GM21381 (cell line): ENCODE data around the gene ROR1.

Experiments
- ATAC-seq: cut with Tn5 transposase; IDR thresholded peaks from one replicate; pipeline ENCODE4 v1.9.1; 2021; ENCODE audit warnings: mild to moderate bottlenecking, moderate library complexity; ENCODE audit not compliant: unreplicated experiment

The ROR1 gene

DNA sequence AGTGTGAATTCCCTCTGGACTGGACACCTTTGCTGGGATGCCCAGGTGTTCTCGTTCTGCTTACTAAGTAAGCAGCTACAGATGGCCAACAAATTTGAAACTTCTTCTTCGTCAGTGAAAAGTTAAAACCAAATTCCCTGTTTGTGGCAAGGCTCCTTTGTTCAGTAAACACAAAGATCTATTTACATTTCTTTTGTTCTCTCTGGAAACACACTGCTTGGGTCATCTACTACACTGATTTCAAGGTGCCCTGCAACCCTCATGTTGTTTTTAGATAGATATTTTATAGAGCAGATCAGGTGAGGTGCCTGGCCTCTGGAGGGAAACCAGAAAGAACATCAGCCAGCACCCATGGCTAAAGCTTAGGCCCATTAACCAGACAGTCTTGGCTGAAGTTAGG is 272.4 kb downstream of the ROR1 start:
- ATAC-seq, result no peak

GRCh38 chr1:64046891-64047290 is 273.1 kb downstream of the ROR1 start:
- ATAC-seq, result no peak

GRCh38 chr1:64047549-64047996 is 273.8 kb downstream of the ROR1 start:
- no peak for ATAC-seq

DNA sequence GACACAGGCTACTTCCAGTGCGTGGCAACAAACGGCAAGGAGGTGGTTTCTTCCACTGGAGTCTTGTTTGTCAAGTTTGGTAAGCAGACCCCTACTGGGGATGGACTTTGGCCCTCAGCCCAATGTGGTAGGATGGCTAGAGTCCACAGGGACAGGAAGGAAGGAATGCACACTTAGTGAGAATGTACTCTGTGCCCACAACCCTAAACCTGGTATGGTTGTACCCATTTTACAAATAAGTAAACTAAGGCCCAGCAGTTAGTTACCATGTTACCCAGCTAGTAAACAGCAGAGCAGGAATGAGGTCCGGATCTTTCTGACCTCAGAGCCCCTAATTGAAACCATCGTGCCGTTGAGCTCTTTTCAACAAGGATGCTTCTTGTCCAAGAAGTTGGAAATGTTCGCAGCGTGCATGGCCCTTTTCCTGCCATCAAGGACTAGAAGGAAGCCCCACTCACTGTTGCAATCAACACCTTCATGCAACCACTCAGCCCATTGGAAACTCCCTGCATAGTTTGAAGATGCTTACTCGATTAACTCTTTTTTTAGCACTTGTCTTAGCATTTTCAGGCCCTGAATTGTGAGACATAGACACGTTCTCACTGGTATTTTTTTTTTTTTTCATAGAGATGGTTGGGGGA is 276.2 kb downstream of the ROR1 start:
- ATAC-seq, result no peak

GRCh38 chr1:64050601-64051000 is 276.8 kb downstream of the ROR1 start:
- ATAC-seq, result no peak

DNA sequence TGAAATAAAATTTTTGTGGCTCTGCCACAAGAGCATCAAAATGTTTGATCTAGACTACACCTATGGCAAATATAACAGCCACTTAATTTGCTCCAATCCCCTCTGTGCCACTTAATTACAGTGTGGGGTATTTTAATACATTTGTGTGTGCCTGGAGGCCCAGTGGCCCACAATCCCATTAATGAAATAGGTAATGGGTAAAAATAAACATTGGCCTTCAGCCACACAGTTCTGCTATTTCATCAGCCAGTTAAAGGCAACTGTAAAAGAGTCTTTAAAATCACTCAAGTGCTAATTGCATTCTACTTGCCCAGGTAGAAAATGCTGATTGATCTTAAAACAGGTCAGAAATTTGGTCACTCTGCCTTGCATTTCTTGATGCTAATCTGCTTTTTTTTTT is 278.0 kb downstream of the ROR1 start:
- no peak for ATAC-seq

DNA sequence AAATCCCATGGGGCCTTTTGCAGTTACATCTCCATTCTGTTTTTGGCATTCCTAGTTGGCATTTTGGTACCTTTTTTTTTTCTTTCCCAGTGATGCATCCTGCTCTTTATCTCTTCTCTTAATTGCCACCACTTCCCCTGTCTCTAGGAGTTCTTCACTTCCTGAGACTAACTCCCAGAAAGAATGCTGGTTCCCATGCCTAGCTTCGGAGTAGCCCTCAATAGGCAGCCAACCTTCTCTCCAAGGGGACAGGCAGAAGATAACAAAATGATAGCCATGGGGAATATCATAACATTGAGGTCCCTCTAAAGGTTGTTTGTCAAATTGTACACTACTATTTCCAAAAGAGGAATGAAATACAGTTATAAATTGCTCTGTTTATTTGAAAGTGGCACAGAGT is 279.0 kb downstream of the ROR1 start:
- no peak for ATAC-seq

- ATAC-seq, result no peak
These were observed 281.5 kb downstream of the ROR1 start for GRCh38 chr1:64055310-64055709.

DNA sequence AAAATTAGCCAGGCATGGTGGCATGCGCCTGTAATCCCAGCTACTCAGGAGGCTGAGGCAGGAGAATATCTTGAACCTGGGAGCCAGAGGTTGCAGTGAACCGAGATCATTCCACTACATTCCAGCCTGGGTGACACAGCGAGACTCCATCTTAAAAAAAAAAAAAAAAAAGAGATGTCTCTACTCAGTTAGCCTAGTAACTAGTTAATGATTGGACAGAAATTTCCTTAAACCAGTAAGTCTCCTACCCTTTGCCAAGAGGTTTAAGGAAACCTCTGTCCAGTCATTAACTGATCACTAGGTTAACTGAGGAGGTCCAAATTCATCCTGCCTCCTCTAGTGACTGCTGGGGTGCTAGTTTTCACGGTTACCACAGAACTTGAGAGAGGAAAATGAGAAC is 285.7 kb downstream of the ROR1 start:
- no peak for ATAC-seq

DNA sequence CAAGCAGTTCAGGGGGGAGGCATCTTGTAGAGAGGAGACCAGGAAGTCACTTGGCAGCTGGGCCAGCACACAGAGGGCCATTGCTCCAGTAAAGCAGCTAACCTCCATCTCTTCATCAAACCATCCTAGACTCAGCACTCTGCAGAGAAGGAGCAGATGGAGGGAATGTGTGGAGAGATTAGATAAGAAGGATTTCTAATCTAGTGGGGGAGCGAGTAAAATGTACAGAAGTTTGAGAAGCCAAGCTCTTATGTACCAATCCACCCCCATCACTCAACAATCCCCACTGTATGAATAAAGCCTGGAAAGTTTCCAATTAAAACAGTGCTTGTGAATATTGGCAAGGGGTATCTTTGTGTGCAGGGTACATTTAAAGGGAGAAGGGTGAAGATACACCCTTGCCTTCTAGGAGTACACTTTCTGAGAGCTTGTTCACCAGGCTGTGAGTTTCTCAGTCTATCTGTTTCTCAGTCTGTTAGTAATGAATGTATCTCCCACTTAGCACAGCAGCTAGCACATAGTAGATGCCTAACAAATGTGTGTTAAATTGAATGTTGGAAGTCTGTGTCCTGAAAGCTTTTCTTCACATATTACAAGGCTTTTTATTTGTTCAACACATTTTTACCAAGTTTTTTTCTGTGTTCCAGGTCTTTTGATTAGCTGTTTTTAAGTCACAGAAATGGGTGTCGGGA is 286.9 kb downstream of the ROR1 start:
- no peak for ATAC-seq

DNA sequence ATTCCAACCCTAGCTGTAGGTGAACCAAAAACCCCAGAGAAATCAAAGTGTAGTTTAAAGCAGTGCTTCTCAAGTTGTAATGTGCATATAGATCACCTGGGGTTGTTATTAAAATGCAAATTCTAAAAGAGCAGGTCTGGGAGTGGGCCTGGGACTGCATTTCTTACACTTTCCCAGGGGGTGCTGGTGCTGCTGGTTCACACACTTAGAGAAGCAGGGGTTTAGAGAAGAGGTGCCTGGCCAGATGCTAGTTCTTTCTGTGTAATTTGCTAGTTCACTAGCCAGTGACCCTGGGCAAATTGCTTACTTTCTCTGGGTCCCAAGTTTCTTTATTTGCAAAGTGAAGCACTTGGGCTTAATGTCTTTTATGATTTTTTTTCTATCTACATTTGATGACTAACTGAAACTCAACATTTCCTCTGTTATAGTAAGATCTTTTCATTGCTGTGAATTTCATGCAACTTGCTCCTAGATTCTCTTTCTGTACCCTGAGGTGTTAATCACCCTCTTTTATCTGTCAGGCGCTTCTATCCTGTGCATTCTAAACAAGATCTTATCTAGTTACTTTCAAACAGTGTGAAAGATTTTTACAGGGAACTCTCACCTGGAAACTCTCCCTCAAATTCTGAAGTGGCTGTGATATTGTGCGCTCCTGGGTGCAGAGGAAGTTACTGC is 287.8 kb downstream of the ROR1 start:
- no peak for ATAC-seq

DNA sequence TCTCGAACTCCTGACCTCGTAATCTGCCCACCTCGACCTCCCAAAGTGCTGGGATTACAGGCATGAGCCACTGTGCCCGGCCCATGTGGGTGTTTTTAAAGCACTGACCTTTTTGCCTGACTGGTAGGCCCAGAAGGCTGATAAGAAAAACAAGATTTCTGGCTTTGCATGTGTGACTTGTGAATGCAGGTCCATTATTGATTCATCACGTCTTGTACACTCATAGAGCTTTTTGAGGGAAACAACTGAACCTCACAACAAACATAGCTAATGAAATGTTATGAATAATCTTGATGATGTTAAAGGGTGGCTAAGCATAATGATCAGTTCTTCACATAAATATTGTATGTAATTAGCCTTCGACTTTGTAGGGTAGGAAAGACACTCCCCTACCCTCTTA is 288.7 kb downstream of the ROR1 start:
- ATAC-seq, result no peak

DNA sequence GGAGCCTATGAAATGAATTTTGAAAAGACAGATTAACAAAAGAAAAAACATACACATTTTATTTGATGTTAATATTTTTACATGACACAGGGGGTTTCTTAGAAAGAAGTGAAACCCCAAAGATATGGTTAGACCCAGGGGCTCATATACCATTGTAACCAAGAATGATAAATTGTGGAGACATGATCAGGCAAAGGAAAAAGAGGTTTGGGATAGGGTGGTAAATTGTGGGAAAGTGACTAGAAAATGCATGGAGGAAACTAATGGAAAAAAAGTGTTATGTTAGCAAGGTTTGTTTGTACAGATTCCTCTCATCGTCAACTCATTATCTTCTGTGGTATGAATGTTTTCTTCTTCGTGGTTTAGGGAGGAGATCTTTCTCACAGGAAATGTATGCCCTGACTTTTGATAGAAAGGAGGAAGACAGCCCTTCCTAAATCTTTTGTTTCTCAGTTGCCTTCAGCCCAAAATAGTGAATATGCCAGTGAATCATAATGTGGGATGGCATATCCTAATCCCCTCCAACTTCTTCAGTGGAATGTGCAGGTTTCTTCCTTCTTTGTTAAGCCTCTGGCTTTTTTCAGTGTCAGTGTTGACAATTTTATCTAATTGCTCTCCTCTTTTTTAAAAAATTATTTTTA is 289.2 kb downstream of the ROR1 start:
- no peak for ATAC-seq

- ATAC-seq, result no peak
These were observed 291.8 kb downstream of the ROR1 start for GRCh38 chr1:64065571-64065970.

- ATAC-seq, result no peak
These were observed 298.4 kb downstream of the ROR1 start for GRCh38 chr1:64072089-64072793.

- ATAC-seq, result no peak
These were observed 299.9 kb downstream of the ROR1 start for GRCh38 chr1:64073705-64074104.

DNA sequence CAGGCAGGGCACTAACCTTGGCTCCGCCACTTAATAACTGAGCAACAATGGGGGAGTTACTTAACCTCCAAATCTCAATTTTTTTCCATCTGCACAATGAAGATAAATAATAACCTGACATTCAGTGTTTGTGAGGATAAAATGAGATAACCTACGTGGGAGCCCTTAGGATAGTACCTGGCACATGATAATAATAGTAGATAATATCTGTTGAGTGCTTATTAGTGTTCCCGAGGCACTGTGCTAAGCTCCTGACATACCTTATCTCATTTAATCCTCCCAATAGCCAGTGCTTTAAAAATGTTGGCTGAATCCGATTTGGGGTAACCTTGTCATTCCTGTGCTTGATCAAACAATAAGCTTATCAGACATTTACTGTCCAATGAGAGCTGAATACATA is 300.9 kb downstream of the ROR1 start:
- no peak for ATAC-seq

DNA sequence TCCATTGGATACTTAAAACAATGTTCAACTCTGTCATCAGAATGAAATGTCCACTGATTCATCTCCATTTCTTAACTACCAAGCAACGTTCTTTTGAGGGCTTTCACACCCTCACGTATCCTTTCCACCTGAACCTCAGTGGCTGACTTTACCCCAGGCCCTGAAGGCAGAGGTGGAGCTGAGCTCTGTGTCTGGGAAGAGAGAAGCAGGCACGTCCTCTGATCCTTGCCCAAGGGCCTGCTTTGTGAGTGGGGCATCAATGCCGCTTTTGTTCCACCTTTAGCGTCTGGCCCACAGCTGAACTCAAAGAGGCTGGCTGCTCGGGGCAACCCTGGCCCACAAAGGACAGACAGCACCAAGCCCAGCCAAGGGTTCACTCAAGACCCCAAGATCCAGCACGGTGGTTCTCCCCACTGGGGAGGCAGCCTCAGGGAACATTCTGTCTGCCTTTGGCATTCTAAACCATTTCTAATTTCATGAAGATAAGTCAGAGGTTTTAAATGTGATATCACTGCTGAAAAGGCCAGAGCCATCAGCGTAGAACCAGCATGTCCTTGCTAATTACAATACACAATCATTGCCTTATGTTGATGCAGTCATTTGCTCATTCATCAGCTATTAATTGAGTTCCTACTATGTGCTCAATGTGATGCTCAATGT is 303.6 kb downstream of the ROR1 start:
- ATAC-seq, result no peak

GRCh38 chr1:64080941-64081562 is 307.2 kb downstream of the ROR1 start:
- no peak for ATAC-seq

DNA sequence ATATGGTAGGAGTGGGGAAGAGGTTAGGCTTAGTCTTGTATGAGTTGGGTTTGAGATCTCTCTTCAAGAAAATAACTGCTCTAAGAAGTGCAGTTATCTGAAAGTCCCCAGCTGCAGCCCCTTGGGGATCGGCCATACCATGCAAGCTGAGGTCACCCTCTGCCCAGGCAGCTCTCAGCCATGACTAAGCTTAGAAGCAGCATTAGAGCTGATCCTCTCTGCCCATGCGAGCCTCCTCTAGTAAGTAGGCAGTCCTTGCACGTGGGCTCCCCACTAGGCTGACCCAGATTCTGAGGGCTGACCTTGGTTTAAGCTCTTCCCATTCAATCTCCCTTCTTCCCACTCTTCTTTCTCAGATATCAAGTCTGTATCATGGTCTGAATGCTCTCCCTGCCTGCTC is 308.6 kb downstream of the ROR1 start:
- ATAC-seq, result no peak
